Measurements from ENCODE around the gene MELK.

GRCh38 chr9:36637491-36638270 lies 65.0 kb downstream of the MELK start:
- TF ChIP-seq SMC3 (IDR thresholded peaks at IDR 0.05; ENCODE audit: borderline replicate concordance, low read length) (peak; percentile 35; the same call in 1 of the 2 replicates), REST (IDR thresholded peaks at IDR 0.05; ENCODE audit: low read depth, low read length) (no peak), JUND (IDR thresholded peaks at IDR 0.05; ENCODE audit: low read depth, low read length) (no peak), CTCF (IDR thresholded peaks at IDR 0.05 in 2 of 3, conservative IDR thresholded peaks at IDR 0.05 in 1 of 3; ENCODE audit: control insufficient read depth in 2 of 3, extremely low read depth in 1 of 3, insufficient read depth in 1 of 3, low read depth in 3 of 3, low read length in 3 of 3) (peak in 1 of 3 experiments; percentile 20; a peak in 2 of 6 replicates), FOS (IDR thresholded peaks at IDR 0.05; ENCODE audit: borderline replicate concordance, extremely low read depth, insufficient read length) (no peak), USF2 (IDR thresholded peaks at IDR 0.05; ENCODE audit: borderline replicate concordance, low read depth, low read length) (no peak), HDAC2 (IDR thresholded peaks at IDR 0.05) (no peak)

Measured in GM12878 (cell line).